PFSK-1 (cell line): ENCODE data around the gene CNPY4.

Source experiments
- SIN3A ChIP-seq: IDR thresholded peaks from 2 replicates; pipeline ENCODE4 v1.6.1; 2012; ENCODE audit warnings: mild to moderate bottlenecking, low read length, moderate library complexity, borderline replicate concordance; ENCODE audit not compliant: insufficient read depth
- TAF1 ChIP-seq: IDR thresholded peaks from 2 replicates; pipeline ENCODE4 v1.6.1; 2012; ENCODE audit warnings: low read length, control low read depth, borderline replicate concordance; ENCODE audit not compliant: insufficient read depth
- TF ChIP-seq, protein P1 (sequence below), 2 experiments: IDR thresholded peaks; 2 replicates each; pipeline versions ENCODE4 v1.6.1 to v1.8.0; 2011 to 2012; ENCODE audit warnings: low read depth in 2 of 2, low read length in 2 of 2, control low read depth in 1 of 2, inconsistent platforms in 1 of 2, mild to moderate bottlenecking in 1 of 2, moderate library complexity in 1 of 2; ENCODE audit not compliant: insufficient read depth in 1 of 2

DNA sequence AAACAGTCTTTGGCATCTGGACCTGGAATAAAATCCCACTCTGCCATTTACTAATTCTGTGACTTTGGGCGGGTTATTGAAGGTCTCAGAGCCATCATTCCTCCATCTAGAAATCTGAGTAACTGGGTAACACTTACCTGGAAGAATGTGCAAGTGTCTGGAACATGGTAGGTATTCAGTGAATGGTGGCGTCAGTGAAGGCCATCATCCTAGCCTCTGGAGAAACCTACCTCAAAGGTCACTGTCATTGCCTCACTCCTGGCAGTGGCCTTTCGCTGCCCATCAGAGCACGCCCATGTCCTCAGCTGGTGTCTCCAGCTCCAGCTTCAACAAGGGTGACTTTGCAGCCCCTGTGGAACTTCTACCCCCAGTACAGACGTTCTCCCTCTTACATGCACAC is 44.4 kb downstream of the CNPY4 start:
- TF ChIP-seq SIN3A, result no peak
- TF ChIP-seq, protein P1, sequence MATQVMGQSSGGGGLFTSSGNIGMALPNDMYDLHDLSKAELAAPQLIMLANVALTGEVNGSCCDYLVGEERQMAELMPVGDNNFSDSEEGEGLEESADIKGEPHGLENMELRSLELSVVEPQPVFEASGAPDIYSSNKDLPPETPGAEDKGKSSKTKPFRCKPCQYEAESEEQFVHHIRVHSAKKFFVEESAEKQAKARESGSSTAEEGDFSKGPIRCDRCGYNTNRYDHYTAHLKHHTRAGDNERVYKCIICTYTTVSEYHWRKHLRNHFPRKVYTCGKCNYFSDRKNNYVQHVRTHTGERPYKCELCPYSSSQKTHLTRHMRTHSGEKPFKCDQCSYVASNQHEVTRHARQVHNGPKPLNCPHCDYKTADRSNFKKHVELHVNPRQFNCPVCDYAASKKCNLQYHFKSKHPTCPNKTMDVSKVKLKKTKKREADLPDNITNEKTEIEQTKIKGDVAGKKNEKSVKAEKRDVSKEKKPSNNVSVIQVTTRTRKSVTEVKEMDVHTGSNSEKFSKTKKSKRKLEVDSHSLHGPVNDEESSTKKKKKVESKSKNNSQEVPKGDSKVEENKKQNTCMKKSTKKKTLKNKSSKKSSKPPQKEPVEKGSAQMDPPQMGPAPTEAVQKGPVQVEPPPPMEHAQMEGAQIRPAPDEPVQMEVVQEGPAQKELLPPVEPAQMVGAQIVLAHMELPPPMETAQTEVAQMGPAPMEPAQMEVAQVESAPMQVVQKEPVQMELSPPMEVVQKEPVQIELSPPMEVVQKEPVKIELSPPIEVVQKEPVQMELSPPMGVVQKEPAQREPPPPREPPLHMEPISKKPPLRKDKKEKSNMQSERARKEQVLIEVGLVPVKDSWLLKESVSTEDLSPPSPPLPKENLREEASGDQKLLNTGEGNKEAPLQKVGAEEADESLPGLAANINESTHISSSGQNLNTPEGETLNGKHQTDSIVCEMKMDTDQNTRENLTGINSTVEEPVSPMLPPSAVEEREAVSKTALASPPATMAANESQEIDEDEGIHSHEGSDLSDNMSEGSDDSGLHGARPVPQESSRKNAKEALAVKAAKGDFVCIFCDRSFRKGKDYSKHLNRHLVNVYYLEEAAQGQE (IDR thresholded peaks at IDR 0.05; ENCODE audit: insufficient read depth in 1 of 2, low read depth in 2 of 2, low read length in 2 of 2), result no peak
- no peak for TF ChIP-seq TAF1
